ENCODE data around the gene TMEM270. TPM values are rescaled to one million over a fixed set of nuclear protein-coding genes. Genes with fewer than 3 reads are reported as not detected.

The TMEM270 gene
- total RNA-seq, 1 donor from 2014 or later, result not detected

DNA sequence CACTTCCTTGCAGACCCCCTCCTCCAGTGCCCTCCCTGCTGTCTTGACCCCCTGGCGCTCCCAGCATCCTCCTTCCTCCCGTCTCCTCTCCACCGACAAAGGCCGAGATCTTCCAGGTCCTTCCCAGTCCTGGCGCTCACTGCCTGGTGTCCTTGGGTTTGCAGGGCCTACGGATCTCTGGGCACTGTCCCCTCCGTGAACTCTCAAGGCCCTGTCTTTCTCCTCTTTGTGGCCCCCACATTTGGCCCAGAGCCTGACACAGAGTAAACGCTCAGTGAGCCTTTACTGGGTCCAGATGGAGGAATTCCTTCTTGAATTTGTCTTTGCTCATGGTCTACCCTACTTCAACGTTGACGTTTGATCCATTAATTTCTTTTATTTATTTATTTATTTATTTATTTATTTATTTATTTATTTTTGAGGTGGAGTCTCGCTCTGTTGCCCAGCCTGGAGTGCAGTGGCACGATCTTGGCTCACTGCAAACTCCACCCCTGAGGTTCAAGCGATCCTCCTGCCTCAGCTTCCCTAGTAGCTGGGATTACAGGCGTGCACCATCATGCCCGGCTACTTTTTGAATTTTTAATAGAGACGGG is 29.7 kb downstream of the TMEM270 start:
- Mint-ChIP-seq H3K4me3 (ENCODE audit: low read depth) (no peak overlapping the region), H3K4me1 (ENCODE audit: low read depth) (peaks cover 15% of the 10 kb centered on the region), H3K9me3 (peaks cover 2% of the 10 kb centered on the region), H3K27me3 (ENCODE audit: low read depth) (peaks cover 13% of the 10 kb centered on the region), H3K36me3 (ENCODE audit: low read depth) (no peaks in the 10 kb centered on the region), H3K27ac (no peak overlapping the region)
- intact Hi-C loops (cut with micrococcal nuclease), result no loop called here
- DNase-seq (ENCODE audit: low spot score), result no peak

DNA sequence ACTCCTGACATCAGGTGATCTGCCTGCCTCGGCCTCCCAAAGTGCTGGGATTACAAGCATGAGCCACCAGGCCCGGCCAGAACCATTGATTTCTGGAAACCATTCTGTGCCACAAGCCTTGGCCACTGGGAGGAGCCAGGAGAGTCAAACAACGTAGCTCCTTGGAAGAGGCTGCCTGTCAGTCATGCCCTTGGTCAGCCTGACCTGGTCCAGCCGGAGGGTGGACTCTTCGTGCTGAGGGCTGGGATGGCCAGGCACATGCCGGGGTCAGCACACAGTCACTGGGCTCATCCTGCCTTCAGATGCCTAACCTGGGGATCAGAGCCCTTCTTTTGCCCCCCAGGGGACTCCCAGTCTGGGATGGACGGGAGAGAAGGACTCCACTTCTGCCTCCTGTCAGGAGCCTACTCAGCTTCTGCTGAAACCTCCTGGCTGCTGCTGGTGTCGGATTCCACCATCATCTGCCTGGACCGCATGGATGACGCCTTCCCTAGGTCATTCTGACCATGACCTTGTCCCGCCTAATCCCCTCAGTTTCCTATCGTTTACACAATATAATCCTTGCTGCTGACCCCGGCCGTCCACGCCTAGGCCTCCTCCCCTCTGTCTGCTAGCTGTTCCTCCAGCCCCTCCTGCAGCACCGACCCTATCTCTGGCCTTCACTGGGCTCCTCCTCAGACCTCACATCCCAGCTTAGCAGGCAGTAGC is 30.4 kb downstream of the TMEM270 start:
- DNase-seq (ENCODE audit: low spot score), result no peak
- H3K27me3 Mint-ChIP-seq (ENCODE audit: low read depth), result peaks cover 10% of the 10 kb centered on the region
- no peaks in the 10 kb centered on the region for H3K36me3 Mint-ChIP-seq (ENCODE audit: low read depth)
- no peak overlapping the region for H3K4me3 Mint-ChIP-seq (ENCODE audit: low read depth)
- peaks cover 18% of the 10 kb centered on the region for H3K4me1 Mint-ChIP-seq (ENCODE audit: low read depth)
- peak overlapping the region; percentile 19 for H3K27ac Mint-ChIP-seq
- H3K9me3 Mint-ChIP-seq, result peaks cover 7% of the 10 kb centered on the region
- intact Hi-C loops (cut with micrococcal nuclease), result no loop called here

DNA sequence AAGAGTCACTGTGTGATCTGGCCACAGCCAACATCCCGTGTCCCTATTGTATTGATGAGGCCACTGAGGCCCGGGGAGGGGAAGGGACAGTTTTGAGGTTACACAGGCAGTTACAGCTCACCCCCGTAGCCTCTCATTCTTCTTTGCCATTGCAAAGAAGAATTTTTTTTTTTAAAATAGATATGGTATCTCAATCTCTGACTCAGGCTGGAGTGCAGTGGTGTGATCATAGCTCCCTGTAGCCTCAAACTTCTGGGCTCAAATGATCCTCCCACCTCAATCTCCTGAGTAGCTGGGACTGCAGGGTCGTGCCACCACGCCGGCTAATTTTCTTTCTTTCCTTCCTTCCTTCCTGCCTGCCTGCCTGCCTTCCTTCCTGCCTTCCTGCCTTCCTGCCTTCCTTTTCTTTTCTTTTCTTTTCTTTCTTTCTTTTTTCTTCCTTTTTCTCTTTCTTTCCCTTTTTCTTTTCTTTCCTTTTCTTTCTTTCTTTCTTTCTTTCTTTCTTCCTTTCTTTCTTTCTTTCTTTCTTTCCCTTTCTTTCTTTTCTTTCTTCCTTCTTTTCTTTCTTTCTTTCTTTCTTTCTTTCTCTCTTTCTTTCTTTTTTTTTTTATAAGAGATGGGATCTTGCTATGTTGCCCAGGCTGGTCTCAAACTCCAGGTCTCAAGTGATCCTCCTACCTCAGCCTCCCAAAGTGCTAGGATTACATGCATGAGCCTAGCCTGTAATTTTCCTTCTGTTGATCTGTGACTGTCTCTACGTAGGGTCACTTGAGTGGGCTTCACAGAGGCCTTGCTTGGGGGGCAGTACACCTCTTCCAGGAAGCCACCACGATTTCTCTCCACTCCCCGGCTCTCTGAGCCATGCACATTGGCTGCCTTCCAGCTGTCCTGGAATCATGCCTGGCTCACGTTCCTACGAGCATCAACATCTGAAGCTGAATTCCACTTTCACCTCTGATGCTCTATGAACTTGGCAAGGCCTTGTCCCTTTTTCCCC is 31.3 kb downstream of the TMEM270 start:
- peaks cover 11% of the 10 kb centered on the region for H3K9me3 Mint-ChIP-seq
- H3K27me3 Mint-ChIP-seq (ENCODE audit: low read depth), result peaks cover 6% of the 10 kb centered on the region
- H3K4me3 Mint-ChIP-seq (ENCODE audit: low read depth), result no peak overlapping the region
- H3K27ac Mint-ChIP-seq, result peak overlapping the region; percentile 19
- DNase-seq (ENCODE audit: low spot score), result no peak
- H3K4me1 Mint-ChIP-seq (ENCODE audit: low read depth), result peaks cover 18% of the 10 kb centered on the region
- intact Hi-C loops (cut with micrococcal nuclease), result no loop called here
- no peaks in the 10 kb centered on the region for H3K36me3 Mint-ChIP-seq (ENCODE audit: low read depth)

DNA sequence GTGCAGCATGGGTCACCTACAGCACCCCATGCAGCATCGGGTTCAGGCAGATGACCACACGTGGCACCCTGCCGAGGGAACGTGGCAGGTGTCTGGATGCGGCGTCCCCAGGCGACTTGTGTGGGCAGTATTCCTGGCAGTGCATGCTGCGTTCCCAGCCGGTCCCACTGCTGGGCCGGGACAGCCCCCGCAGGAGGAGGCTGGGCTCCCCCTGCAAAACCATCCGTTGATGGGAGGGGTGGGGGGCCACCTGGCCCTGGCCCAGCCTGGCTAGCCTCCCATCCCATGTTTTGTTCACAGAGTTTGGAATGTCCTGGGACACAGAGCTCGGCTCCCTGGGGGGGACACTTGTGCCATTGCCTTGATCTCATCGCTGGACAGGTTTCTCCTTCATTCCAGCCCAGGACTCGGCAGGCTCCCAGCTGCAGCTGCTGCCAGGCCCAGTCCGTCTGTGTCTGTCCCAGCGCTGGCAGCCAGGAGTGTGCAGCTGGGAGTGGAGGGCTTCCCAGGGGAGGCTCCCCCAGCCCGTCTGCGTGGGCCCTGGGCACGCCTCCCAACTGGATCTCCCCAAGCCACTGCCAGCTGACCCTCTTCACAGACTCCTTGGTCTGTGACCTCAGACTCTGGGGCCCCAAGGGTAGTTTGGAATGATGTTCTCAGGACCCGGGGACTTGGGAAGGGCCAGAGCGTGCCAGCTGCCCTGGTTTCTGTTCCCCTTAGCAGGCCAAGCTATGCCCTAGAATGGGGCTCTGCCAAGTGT is 32.6 kb downstream of the TMEM270 start:
- no peak for DNase-seq (ENCODE audit: low spot score)
- intact Hi-C loops (cut with micrococcal nuclease), result no loop called here
- no peaks in the 10 kb centered on the region for H3K36me3 Mint-ChIP-seq (ENCODE audit: low read depth)
- H3K27ac Mint-ChIP-seq, result no peak overlapping the region
- H3K9me3 Mint-ChIP-seq, result peaks cover 11% of the 10 kb centered on the region
- H3K4me3 Mint-ChIP-seq (ENCODE audit: low read depth), result no peak overlapping the region
- peaks cover 18% of the 10 kb centered on the region for H3K4me1 Mint-ChIP-seq (ENCODE audit: low read depth)
- H3K27me3 Mint-ChIP-seq (ENCODE audit: low read depth), result peaks cover 1% of the 10 kb centered on the region

DNA sequence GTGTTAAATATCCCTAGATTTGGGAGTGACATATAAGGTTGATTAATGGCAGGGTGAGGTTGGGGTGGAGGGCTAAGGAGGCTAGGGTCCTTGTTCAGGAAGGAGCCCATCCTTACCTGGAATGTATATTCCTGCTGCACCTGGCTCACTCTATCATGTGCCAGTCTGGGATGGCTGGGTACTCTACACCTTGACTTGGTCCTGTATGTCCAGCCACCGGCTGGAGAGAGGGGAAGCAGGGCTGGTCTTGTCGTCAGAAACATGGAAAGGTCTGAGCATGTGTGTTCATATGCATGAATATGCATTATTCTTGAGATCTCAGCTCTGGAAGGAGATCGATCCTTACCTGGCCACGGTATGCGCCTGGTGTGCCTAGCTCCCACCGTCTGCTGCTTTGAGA is 33.2 kb downstream of the TMEM270 start:
- DNase-seq (ENCODE audit: low spot score), result no peak
- Mint-ChIP-seq H3K9me3 (peaks cover 11% of the 10 kb centered on the region), H3K27me3 (ENCODE audit: low read depth) (no peaks in the 10 kb centered on the region), H3K4me3 (ENCODE audit: low read depth) (no peak overlapping the region), H3K4me1 (ENCODE audit: low read depth) (peaks cover 18% of the 10 kb centered on the region), H3K36me3 (ENCODE audit: low read depth) (no peaks in the 10 kb centered on the region), H3K27ac (no peak overlapping the region)
- intact Hi-C loops (cut with micrococcal nuclease), result no loop called here

DNA sequence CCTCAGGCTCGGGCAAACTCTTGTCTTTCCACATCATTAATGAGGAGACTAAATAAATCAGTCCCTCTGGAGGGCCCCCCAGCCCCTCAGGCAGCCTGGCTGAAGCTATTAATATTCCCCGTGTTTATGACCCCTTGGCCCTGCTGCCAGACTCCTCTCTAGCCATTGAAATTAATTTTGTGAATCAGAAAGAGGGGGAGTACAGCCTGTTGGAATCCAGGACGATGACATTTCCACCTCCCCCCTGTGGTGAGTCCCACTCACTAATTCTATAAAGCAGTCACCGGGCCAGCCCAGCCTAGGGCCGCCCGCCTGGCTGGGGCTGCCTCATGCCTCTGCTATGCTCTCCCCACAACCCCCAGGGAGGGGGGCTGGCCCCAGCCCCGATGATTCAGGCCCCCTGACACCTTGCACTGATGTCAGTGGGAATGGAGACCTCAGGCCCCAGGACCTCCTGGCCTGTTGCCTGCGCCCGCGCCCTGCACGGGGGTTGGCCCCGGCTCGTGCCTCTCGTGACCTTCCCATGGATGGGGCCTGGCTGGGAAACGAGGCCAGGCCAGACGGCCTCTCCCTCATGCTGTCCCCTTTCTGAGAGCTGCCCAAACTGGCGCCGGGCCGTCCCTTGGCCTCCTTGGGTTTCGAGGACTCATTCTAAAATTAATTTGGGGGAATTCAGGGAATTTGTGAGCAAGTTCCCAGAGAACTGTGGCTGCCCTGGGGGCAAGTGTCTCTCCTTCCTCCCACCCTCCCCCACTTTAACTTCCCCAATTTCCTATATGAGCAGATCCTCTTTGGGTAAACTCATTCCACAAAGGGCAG is 34.0 kb downstream of the TMEM270 start:
- H3K27me3 Mint-ChIP-seq (ENCODE audit: low read depth), result no peaks in the 10 kb centered on the region
- H3K9me3 Mint-ChIP-seq, result peaks cover 11% of the 10 kb centered on the region
- H3K27ac Mint-ChIP-seq, result no peak overlapping the region
- no peak overlapping the region for H3K4me3 Mint-ChIP-seq (ENCODE audit: low read depth)
- H3K4me1 Mint-ChIP-seq (ENCODE audit: low read depth), result peaks cover 17% of the 10 kb centered on the region
- DNase-seq (ENCODE audit: low spot score), result no peak
- intact Hi-C loops (cut with micrococcal nuclease), result no loop called here
- no peaks in the 10 kb centered on the region for H3K36me3 Mint-ChIP-seq (ENCODE audit: low read depth)

DNA sequence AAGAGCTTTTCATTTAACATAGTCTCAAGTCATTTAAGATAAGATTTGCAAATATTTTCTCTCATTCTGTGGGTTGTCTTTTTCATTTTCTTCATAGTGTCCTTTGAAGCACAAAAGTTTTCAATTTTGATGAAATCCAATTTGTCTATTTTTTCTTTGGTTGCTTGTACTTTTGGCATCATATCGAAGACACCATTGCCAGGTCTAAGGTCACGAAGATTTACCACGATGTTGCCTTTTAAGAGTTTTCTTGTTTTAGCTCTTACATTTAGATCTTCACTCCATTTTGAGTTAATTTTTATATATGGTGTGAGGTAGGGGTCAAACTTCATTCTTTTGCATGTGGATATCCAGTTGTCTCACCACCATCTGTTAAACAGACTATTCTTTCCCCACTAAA is 34.7 kb downstream of the TMEM270 start:
- peaks cover 10% of the 10 kb centered on the region for H3K4me1 Mint-ChIP-seq (ENCODE audit: low read depth)
- intact Hi-C loops (cut with micrococcal nuclease), result no loop called here
- H3K9me3 Mint-ChIP-seq, result peaks cover 11% of the 10 kb centered on the region
- no peaks in the 10 kb centered on the region for H3K27me3 Mint-ChIP-seq (ENCODE audit: low read depth)
- H3K4me3 Mint-ChIP-seq (ENCODE audit: low read depth), result no peak overlapping the region
- no peak for DNase-seq (ENCODE audit: low spot score)
- H3K27ac Mint-ChIP-seq, result no peak overlapping the region
- no peaks in the 10 kb centered on the region for H3K36me3 Mint-ChIP-seq (ENCODE audit: low read depth)

DNA sequence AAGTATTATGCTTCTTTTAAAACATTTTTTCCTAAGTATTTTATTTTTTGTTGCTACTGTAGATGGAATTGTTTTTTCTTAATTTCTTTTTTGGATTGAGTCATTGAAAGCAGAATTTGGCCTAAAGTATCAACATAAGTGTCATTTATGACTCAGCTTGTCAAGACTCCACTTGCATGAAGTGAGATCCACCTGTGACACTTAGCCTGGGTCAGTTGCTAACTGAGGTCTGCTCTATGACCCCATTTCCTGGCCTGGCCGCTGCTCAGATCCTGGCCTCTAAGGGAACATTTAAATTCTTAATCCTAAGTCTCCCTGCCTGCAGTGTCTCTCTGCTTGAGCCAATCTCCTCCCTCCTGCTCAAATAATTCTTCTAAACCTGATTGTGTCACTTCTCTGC is 35.5 kb downstream of the TMEM270 start:
- no peaks in the 10 kb centered on the region for H3K27me3 Mint-ChIP-seq (ENCODE audit: low read depth)
- no peak overlapping the region for H3K27ac Mint-ChIP-seq
- H3K4me1 Mint-ChIP-seq (ENCODE audit: low read depth), result peaks cover 9% of the 10 kb centered on the region
- no peak for DNase-seq (ENCODE audit: low spot score)
- no peaks in the 10 kb centered on the region for H3K36me3 Mint-ChIP-seq (ENCODE audit: low read depth)
- intact Hi-C loops (cut with micrococcal nuclease), result no loop called here
- H3K4me3 Mint-ChIP-seq (ENCODE audit: low read depth), result no peak overlapping the region
- peaks cover 11% of the 10 kb centered on the region for H3K9me3 Mint-ChIP-seq

DNA sequence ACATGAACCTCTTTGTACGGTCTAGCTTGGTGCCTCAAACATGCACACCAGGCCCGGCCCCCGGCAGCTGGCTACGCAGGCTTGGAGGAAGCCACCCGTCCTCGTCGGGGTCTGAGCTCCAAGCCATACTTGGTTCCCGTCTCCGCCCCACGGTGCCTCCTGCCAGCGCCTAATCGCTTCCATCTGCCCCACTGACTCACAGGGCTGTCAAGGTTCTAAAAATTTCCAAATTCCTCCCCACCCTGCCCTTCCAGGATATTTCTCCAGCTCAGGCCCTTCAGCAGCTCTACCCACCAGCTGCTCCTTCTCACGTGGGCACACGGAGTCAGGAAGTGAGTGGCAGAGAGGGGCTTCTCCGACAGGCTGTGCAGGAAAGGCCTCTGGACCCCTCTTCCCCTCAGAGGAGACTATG is 38.8 kb downstream of the TMEM270 start:
- Mint-ChIP-seq H3K27me3 (ENCODE audit: low read depth) (no peaks in the 10 kb centered on the region), H3K4me3 (ENCODE audit: low read depth) (no peak overlapping the region), H3K4me1 (ENCODE audit: low read depth) (peaks cover 3% of the 10 kb centered on the region), H3K9me3 (peaks cover 11% of the 10 kb centered on the region), H3K36me3 (ENCODE audit: low read depth) (no peaks in the 10 kb centered on the region), H3K27ac (no peak overlapping the region)
- intact Hi-C loops (cut with micrococcal nuclease), result no loop called here
- DNase-seq (ENCODE audit: low spot score), result no peak

DNA sequence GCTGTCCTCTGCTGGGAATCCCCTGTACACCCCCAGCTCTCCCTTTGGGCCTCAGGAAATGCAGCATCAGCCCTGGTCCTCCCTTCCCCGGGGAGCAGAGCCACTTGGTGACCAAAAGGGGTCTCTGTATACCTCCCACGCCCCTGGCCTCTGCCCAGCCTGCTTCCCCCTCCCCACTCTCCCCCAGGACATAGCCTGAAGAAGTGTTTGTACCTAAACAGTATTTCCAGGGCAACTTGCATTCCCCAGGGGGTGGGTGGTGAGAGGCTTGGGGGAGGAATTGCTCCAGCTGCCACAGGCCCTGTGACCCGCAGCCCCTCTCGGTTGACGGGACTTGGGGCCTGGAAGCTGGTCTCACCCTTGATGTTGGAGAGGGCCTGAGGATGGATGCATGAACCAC is 39.3 kb downstream of the TMEM270 start:
- no peaks in the 10 kb centered on the region for H3K36me3 Mint-ChIP-seq (ENCODE audit: low read depth)
- H3K4me1 Mint-ChIP-seq (ENCODE audit: low read depth), result peaks cover 3% of the 10 kb centered on the region
- intact Hi-C loops (cut with micrococcal nuclease), result no loop called here
- no peak overlapping the region for H3K4me3 Mint-ChIP-seq (ENCODE audit: low read depth)
- no peak for DNase-seq (ENCODE audit: low spot score)
- no peak overlapping the region for H3K27ac Mint-ChIP-seq
- H3K9me3 Mint-ChIP-seq, result peaks cover 11% of the 10 kb centered on the region
- no peaks in the 10 kb centered on the region for H3K27me3 Mint-ChIP-seq (ENCODE audit: low read depth)

DNA sequence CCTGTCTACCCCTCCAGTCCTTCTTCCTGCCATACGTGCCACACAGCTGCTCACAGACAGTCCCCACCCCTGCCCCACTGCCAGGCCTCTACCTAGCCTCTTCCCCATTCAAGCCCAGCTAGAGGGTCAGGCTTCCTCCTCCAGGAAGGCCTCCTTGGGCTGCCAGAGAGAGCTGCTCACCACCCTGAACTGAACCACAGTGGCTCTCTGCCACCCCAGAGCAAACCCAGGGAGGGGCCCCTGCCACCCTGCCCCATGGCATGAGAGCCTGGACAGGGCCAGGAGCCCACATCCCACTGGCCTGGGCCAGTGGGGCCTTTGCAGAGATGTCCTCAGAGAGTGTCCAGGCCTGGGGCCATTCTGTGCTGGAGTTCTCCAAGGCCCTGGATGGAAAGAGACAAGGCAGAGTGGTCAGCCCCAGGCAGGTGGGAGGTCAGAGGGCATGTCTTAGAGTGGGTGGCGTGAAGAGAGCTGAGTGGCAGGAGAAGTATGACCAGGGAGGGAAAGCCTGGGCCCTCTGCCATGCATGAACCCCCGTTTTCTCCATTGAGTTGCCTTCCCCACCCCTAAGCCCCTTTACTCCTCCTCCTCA is 40.4 kb downstream of the TMEM270 start:
- no peak overlapping the region for H3K27ac Mint-ChIP-seq
- no peak for DNase-seq (ENCODE audit: low spot score)
- intact Hi-C loops (cut with micrococcal nuclease), result no loop called here
- H3K9me3 Mint-ChIP-seq, result peaks cover 4% of the 10 kb centered on the region
- no peaks in the 10 kb centered on the region for H3K27me3 Mint-ChIP-seq (ENCODE audit: low read depth)
- no peaks in the 10 kb centered on the region for H3K36me3 Mint-ChIP-seq (ENCODE audit: low read depth)
- no peak overlapping the region for H3K4me3 Mint-ChIP-seq (ENCODE audit: low read depth)
- H3K4me1 Mint-ChIP-seq (ENCODE audit: low read depth), result no peaks in the 10 kb centered on the region

All from activated T-helper 2 cell treated with anti-CD3 and anti-CD28 coated beads, Interferon-gamma antibody, Interleukin-2, Interleukin-4, amounts not matched to agents 10 μg/mL and 5 μg/mL and 100 μg/mL, durations not matched to agents 14 hours and 24 hours and 36 hours (primary cell).